ACC112 (cell line): ENCODE results near the gene IL1RAPL2.
"Not testable (repeated sequence)": the region's sequence is repeated elsewhere in the genome, so short reads cannot be mapped to it uniquely, and the experiment has no call there.

ENCODE experiments used
- H2AFZ ChIP-seq: fragments of 200-600 bp; sonication (generic); one replicate; pipeline ENCODE4 v1.6.0; 2017; ENCODE audit warnings: antibody characterized with exemption, low read length; ENCODE audit not compliant: unreplicated experiment
- H3K27ac ChIP-seq: fragments of 200-600 bp; sonication (generic); 2 replicates; pipeline ENCODE4 v1.5.1; 2014; ENCODE audit warnings: low read depth, mild to moderate bottlenecking, antibody characterized with exemption, low read length, moderate library complexity
- H3K27me3 ChIP-seq: fragments of 200-600 bp; sonication (generic); 2 replicates; pipeline ENCODE4 v1.6.1; 2014; ENCODE audit warnings: mild to moderate bottlenecking, antibody characterized with exemption, low read length, moderate library complexity, mixed read lengths; ENCODE audit not compliant: insufficient read depth
- H3K36me3 ChIP-seq: fragments of 200-600 bp; sonication (generic); 2 replicates; pipeline ENCODE4 v1.6.1; 2016; ENCODE audit warnings: mild to moderate bottlenecking, antibody characterized with exemption, low read length, moderate library complexity, mixed read lengths; ENCODE audit not compliant: insufficient read depth
- H3K4me1 ChIP-seq: fragments of 200-600 bp; sonication (generic); one replicate; pipeline ENCODE4 v1.6.1; 2016; ENCODE audit warnings: low read length, mixed read lengths; ENCODE audit not compliant: insufficient read depth, unreplicated experiment, control insufficient read depth
- H3K4me3 ChIP-seq: fragments of 200-600 bp; sonication (generic); 2 replicates; pipeline ENCODE4 v1.5.1; 2014; ENCODE audit warnings: mild to moderate bottlenecking, low read depth, low read length
- H3K79me2 ChIP-seq: fragments of 200-600 bp; sonication (generic); one replicate; pipeline ENCODE4 v1.6.0; 2016; ENCODE audit warnings: low read length; ENCODE audit not compliant: control insufficient read depth, unreplicated experiment, insufficient read depth

The IL1RAPL2 gene

GRCh38 chrX:105098812-105099211 is 532.8 kb downstream of the IL1RAPL2 start:
- H3K4me3 ChIP-seq = no peak overlapping the region
- H3K4me1 ChIP-seq = no peaks in the 10 kb centered on the region
- no peaks in the 10 kb centered on the region for H3K36me3 ChIP-seq
- H3K27me3 ChIP-seq = no peaks in the 10 kb centered on the region
- H3K79me2 ChIP-seq = no peaks in the 10 kb centered on the region
- no peak overlapping the region for H2AFZ ChIP-seq
- no peak overlapping the region for H3K27ac ChIP-seq

- Histone ChIP-seq H3K4me1 (no peaks in the 10 kb centered on the region), H2AFZ (no peak overlapping the region), H3K27me3 (no peaks in the 10 kb centered on the region), H3K4me3 (no peak overlapping the region), H3K79me2 (no peaks in the 10 kb centered on the region), H3K27ac (no peak overlapping the region), H3K36me3 (no peaks in the 10 kb centered on the region)
These were observed 535.4 kb downstream of the IL1RAPL2 start for GRCh38 chrX:105101378-105101777.

GRCh38 chrX:105109936-105110335 is 543.9 kb downstream of the IL1RAPL2 start:
- Histone ChIP-seq H3K27ac (no peak overlapping the region), H3K4me1 (no peaks in the 10 kb centered on the region), H3K27me3 (no peaks in the 10 kb centered on the region), H2AFZ (no peak overlapping the region), H3K79me2 (no peaks in the 10 kb centered on the region), H3K4me3 (no peak overlapping the region), H3K36me3 (no peaks in the 10 kb centered on the region)

GRCh38 chrX:105114554-105115130 is 548.6 kb downstream of the IL1RAPL2 start:
- Histone ChIP-seq H3K4me1 (no peaks in the 10 kb centered on the region), H3K36me3 (no peaks in the 10 kb centered on the region), H3K4me3 (no peak overlapping the region), H2AFZ (no peak overlapping the region), H3K27ac (no peak overlapping the region), H3K27me3 (no peaks in the 10 kb centered on the region), H3K79me2 (no peaks in the 10 kb centered on the region)

- not testable (repeated sequence) for H3K4me1 ChIP-seq, H3K36me3 ChIP-seq, H3K4me3 ChIP-seq, H3K27me3 ChIP-seq, H3K27ac ChIP-seq, H2AFZ ChIP-seq, H3K79me2 ChIP-seq
These were observed 549.8 kb downstream of the IL1RAPL2 start for GRCh38 chrX:105115596-105116320.

- Histone ChIP-seq H3K27me3 (no peaks in the 10 kb centered on the region), H3K4me1 (no peaks in the 10 kb centered on the region), H3K4me3 (no peak overlapping the region), H3K79me2 (no peaks in the 10 kb centered on the region), H3K36me3 (no peaks in the 10 kb centered on the region), H2AFZ (no peak overlapping the region), H3K27ac (no peak overlapping the region)
These were observed 550.5 kb downstream of the IL1RAPL2 start for GRCh38 chrX:105116486-105116885.

GRCh38 chrX:105117621-105118020 is 551.6 kb downstream of the IL1RAPL2 start:
- H2AFZ ChIP-seq = no peak overlapping the region
- H3K4me3 ChIP-seq = no peak overlapping the region
- H3K79me2 ChIP-seq = no peaks in the 10 kb centered on the region
- H3K4me1 ChIP-seq = no peaks in the 10 kb centered on the region
- no peak overlapping the region for H3K27ac ChIP-seq
- H3K27me3 ChIP-seq = no peaks in the 10 kb centered on the region
- no peaks in the 10 kb centered on the region for H3K36me3 ChIP-seq

- Histone ChIP-seq H3K4me3 (no peak overlapping the region), H2AFZ (no peak overlapping the region), H3K4me1 (no peaks in the 10 kb centered on the region), H3K27me3 (no peaks in the 10 kb centered on the region), H3K79me2 (no peaks in the 10 kb centered on the region), H3K36me3 (no peaks in the 10 kb centered on the region), H3K27ac (no peak overlapping the region)
These were observed 554.5 kb downstream of the IL1RAPL2 start for GRCh38 chrX:105120463-105120862.

- Histone ChIP-seq H3K36me3 (no peaks in the 10 kb centered on the region), H3K79me2 (no peaks in the 10 kb centered on the region), H3K4me1 (no peaks in the 10 kb centered on the region), H2AFZ (no peak overlapping the region), H3K27ac (no peak overlapping the region), H3K4me3 (no peak overlapping the region), H3K27me3 (no peaks in the 10 kb centered on the region)
These were observed 555.2 kb downstream of the IL1RAPL2 start for GRCh38 chrX:105121186-105121585.

GRCh38 chrX:105126201-105126600 is 560.2 kb downstream of the IL1RAPL2 start:
- Histone ChIP-seq H3K27me3 (no peaks in the 10 kb centered on the region), H3K79me2 (no peaks in the 10 kb centered on the region), H3K36me3 (no peaks in the 10 kb centered on the region), H3K4me1 (no peaks in the 10 kb centered on the region), H2AFZ (no peak overlapping the region), H3K27ac (no peak overlapping the region), H3K4me3 (no peak overlapping the region)

- Histone ChIP-seq H3K27me3 (no peaks in the 10 kb centered on the region), H3K79me2 (no peaks in the 10 kb centered on the region), H3K36me3 (no peaks in the 10 kb centered on the region), H3K4me1 (peaks cover 5% of the 10 kb centered on the region), H3K4me3 (no peak overlapping the region), H2AFZ (no peak overlapping the region), H3K27ac (no peak overlapping the region)
These were observed 568.3 kb downstream of the IL1RAPL2 start for GRCh38 chrX:105134273-105134672.
